SK-N-SH (cell line): Measurements from ENCODE around the gene AFAP1. TPM values are rescaled to one million over a fixed set of nuclear protein-coding genes. Genes with fewer than 3 reads are reported as not detected.

Source experiments
- CTCF ChIA-PET: fragments of 300-600, 350-600 bp; formaldehyde crosslinking; extraction: SDS; loops from one replicate; lab custom pipeline; 2021; lab: Yijun Ruan, JAX
- POLR2A ChIA-PET: fragments of 350-600 bp; sonication (Branson Sonifier 250); formaldehyde crosslinking; extraction: SDS; loops from one replicate; lab custom pipeline; 2020; ENCODE audit warnings: antibody characterized with exemption, inconsistent platforms; lab: Yijun Ruan, JAX
- DNase-seq: peaks from one replicate; pipeline ENCODE4 v3.0.0; 2012
- H2AFZ ChIP-seq: fragments of 200-600 bp; sonication (generic); 2 replicates; pipeline ENCODE4 v1.8.1; 2016; ENCODE audit warnings: antibody characterized with exemption, mild to moderate bottlenecking, low read depth
- H3F3A ChIP-seq: fragments of 200-600 bp; sonication (generic); replicated peaks from 2 replicates; pipeline ENCODE3; 2016; ENCODE audit warnings: antibody characterized with exemption, mild to moderate bottlenecking; ENCODE audit not compliant: insufficient read depth
- H3K27ac ChIP-seq, 2 experiments: fragments of 200-500 bp in 1 of 2; fragments of 200-600 bp in 1 of 2; sonication (Bioruptor generic) in 1 of 2; sonication (generic), shearing (Covaris generic) in 1 of 2; 2 replicates each; pipeline versions ENCODE4 v1.5.1 to v1.6.1; 2014 to 2016; ENCODE audit warnings: low read depth in 2 of 2, inconsistent platforms in 1 of 2, low read length in 1 of 2, mild to moderate bottlenecking in 1 of 2, mixed read lengths in 1 of 2
- H3K27me3 ChIP-seq: fragments of 200-600 bp; sonication (generic), shearing (Covaris generic); 2 replicates; pipeline ENCODE4 v1.6.1; 2016; ENCODE audit warnings: mixed run types; ENCODE audit not compliant: insufficient read depth
- H3K36me3 ChIP-seq, 2 experiments: fragments of 200-500 bp in 1 of 2; fragments of 200-600 bp in 1 of 2; sonication (Bioruptor generic) in 1 of 2; sonication (generic) in 1 of 2; replicated peaks in 1 of 2; 2 replicates each; pipeline versions ENCODE3 to v1.5.1; 2014 to 2016; ENCODE audit warnings: low read length in 1 of 2, mild to moderate bottlenecking in 1 of 2; ENCODE audit not compliant: insufficient read depth in 2 of 2, control insufficient read depth in 1 of 2
- H3K4me1 ChIP-seq, 2 experiments: fragments of 200-500 bp in 1 of 2; fragments of 200-600 bp in 1 of 2; sonication (Bioruptor generic) in 1 of 2; sonication (generic), shearing (Covaris generic) in 1 of 2; 2 replicates each; pipeline versions ENCODE4 v1.5.1 to v1.6.1; 2014 to 2016; ENCODE audit warnings: low read depth in 1 of 2, low read length in 1 of 2, mixed run types in 1 of 2; ENCODE audit not compliant: insufficient read depth in 2 of 2, control insufficient read depth in 1 of 2
- H3K4me2 ChIP-seq: fragments of 200-600 bp; sonication (generic), shearing (Covaris generic); 2 replicates; pipeline ENCODE4 v1.6.1; 2017; ENCODE audit warnings: mixed run types
- H3K4me3 ChIP-seq, 2 experiments: fragments of 200-500 bp in 1 of 2; fragments of 200-600 bp in 1 of 2; sonication (Bioruptor generic) in 1 of 2; sonication (generic), shearing (Covaris generic) in 1 of 2; 2 replicates each; pipeline versions ENCODE4 v1.5.1 to v1.8.1; 2014 to 2016; ENCODE audit warnings: low read depth in 2 of 2, inconsistent platforms in 1 of 2, low read length in 1 of 2, mild to moderate bottlenecking in 1 of 2, mixed read lengths in 1 of 2, moderate library complexity in 1 of 2
- H3K79me2 ChIP-seq: fragments of 200-600 bp; sonication (generic); 2 replicates; pipeline ENCODE4 v1.8.1; 2017; ENCODE audit warnings: mild to moderate bottlenecking; ENCODE audit not compliant: insufficient read depth
- H3K9ac ChIP-seq: fragments of 200-600 bp; sonication (generic); 2 replicates; pipeline ENCODE4 v1.6.1; 2017; ENCODE audit warnings: mixed run types
- H3K9me2 ChIP-seq: fragments of 200-600 bp; sonication (generic); 2 replicates; pipeline ENCODE4 v1.6.1; 2017; ENCODE audit warnings: mixed run types
- H3K9me3 ChIP-seq: fragments of 200-600 bp; sonication (generic); 2 replicates; pipeline ENCODE4 v1.6.1; 2017; ENCODE audit warnings: mixed run types, mild to moderate bottlenecking, moderate library complexity
- H4K20me1 ChIP-seq: fragments of 200-600 bp; sonication (generic); 2 replicates; pipeline ENCODE4 v1.6.1; 2017; ENCODE audit warnings: mild to moderate bottlenecking, mixed run types; ENCODE audit not compliant: insufficient read depth
- EZH2phosphoT487 ChIP-seq: fragments of 200-600 bp; sonication (generic); IDR thresholded peaks from 2 replicates; pipeline ENCODE4 v1.6.1; 2017; ENCODE audit warnings: low read depth, mixed run types, mild to moderate bottlenecking, antibody characterized with exemption, moderate library complexity, borderline replicate concordance
- FOSL2 ChIP-seq: IDR thresholded peaks from 2 replicates; pipeline ENCODE4 v1.4.0; 2012; ENCODE audit warnings: low read depth, mild to moderate bottlenecking, moderate library complexity, borderline replicate concordance
- FOXJ3 ChIP-seq: sonication (generic); formaldehyde crosslinking; IDR thresholded peaks from 2 replicates; pipeline ENCODE4 v1.5.1; 2020; ENCODE audit warnings: mild to moderate bottlenecking, missing genetic modification reagents
- GABPA ChIP-seq: IDR thresholded peaks from 2 replicates; pipeline ENCODE4 v1.4.0; 2012; ENCODE audit warnings: low read depth, mild to moderate bottlenecking
- GATA2 ChIP-seq: sonication (generic); formaldehyde crosslinking; IDR thresholded peaks from 2 replicates; pipeline ENCODE4 v1.5.0; 2020; ENCODE audit warnings: mild to moderate bottlenecking, missing genetic modification reagents
- MEF2A ChIP-seq: IDR thresholded peaks from 2 replicates; pipeline ENCODE4 v1.4.0; 2012; ENCODE audit warnings: low read depth, borderline replicate concordance
- NFIC ChIP-seq: IDR thresholded peaks from 2 replicates; pipeline ENCODE4 v1.4.0; 2012; ENCODE audit warnings: borderline replicate concordance
- NRF1 ChIP-seq: IDR thresholded peaks from 2 replicates; pipeline ENCODE4 v1.6.1; 2012; ENCODE audit warnings: low read depth, mild to moderate bottlenecking, low read length
- RAD21 ChIP-seq: IDR thresholded peaks from 2 replicates; pipeline ENCODE4 v1.6.1; 2012; ENCODE audit warnings: mild to moderate bottlenecking, low read length
- RCOR1 ChIP-seq: fragments of 150-350 bp; IDR thresholded peaks from 2 replicates; pipeline ENCODE4 v1.6.1; 2017; ENCODE audit warnings: antibody characterized with exemption, low read length
- SIN3A ChIP-seq: IDR thresholded peaks from 2 replicates; pipeline ENCODE4 v1.6.1; 2012; ENCODE audit warnings: low read depth, mild to moderate bottlenecking, low read length, moderate library complexity, borderline replicate concordance
- SMC3 ChIP-seq: IDR thresholded peaks from 2 replicates; pipeline ENCODE4 v1.6.1; 2012; ENCODE audit warnings: low read depth, low read length, improper control_type of control experiment
- TAF1 ChIP-seq: IDR thresholded peaks from 2 replicates; pipeline ENCODE4 v1.6.1; 2012; ENCODE audit warnings: low read depth, mild to moderate bottlenecking, low read length, moderate library complexity, borderline replicate concordance
- TEAD4 ChIP-seq: IDR thresholded peaks from 2 replicates; pipeline ENCODE4 v1.4.0; 2012; ENCODE audit warnings: mild to moderate bottlenecking, borderline replicate concordance; ENCODE audit not compliant: insufficient read depth
- USF1 ChIP-seq: IDR thresholded peaks from 2 replicates; pipeline ENCODE4 v1.4.0; 2012; ENCODE audit warnings: low read depth, borderline replicate concordance
- USF2 ChIP-seq: fragments of 150-350 bp; IDR thresholded peaks from 2 replicates; pipeline ENCODE4 v1.6.1; 2017; ENCODE audit warnings: antibody characterized with exemption, low read length, low read depth, borderline replicate concordance
- WGBS: methylation state at CpG from one replicate; pipeline ENCODE4 v1.1.6; 2017; ENCODE audit warnings: low lambda C conversion rate; 5-methylcytosine and 5-hydroxymethylcytosine counted together
- polyA plus RNA-seq, 3 experiments: library from polyadenylated mRNA; depleted of rRNA; stranded (reverse); fragments of >200 nt; gene quantifications; 2 replicates each; pipeline ENCODE4 v1.2.3, GENCODE V29; 2012
- TF ChIP-seq, protein P1 (sequence below): fragments of 200-600 bp; sonication (generic); IDR thresholded peaks from 2 replicates; pipeline ENCODE4 v1.6.1; 2017; ENCODE audit warnings: antibody characterized with exemption, mild to moderate bottlenecking, moderate library complexity
- TF ChIP-seq, protein P2 (sequence below): IDR thresholded peaks from 2 replicates; pipeline ENCODE4; 2012

AFAP1 gene
- polyA plus RNA-seq, 1 of the 3 experiments (the other 2 are of a cell fraction), result 67.9 TPM

GRCh38 chr4:7802093-7802726 lies 137.5 kb downstream of the AFAP1 start:
- Histone ChIP-seq H3K9me2 (no peaks in the 10 kb centered on the region), H3K4me3 (no peak overlapping the region; a peak in 1 of 4 replicates), H3K27ac (peak overlapping the region; percentile 19 to 67), H2AFZ (no peak overlapping the region), H3K9me3 (no peaks in the 10 kb centered on the region), H3K9ac (no peak overlapping the region), H3K4me1 (peaks cover 20 to 30% of the 10 kb centered on the region in 2 experiments), H4K20me1 (peaks cover 10% of the 10 kb centered on the region), H3K79me2 (peaks cover 87% of the 10 kb centered on the region), H3F3A (peaks cover 54% of the 10 kb centered on the region), H3K4me2 (no peak overlapping the region), H3K27me3 (no peaks in the 10 kb centered on the region), H3K36me3 (peaks cover 55 to 56% of the 10 kb centered on the region in 2 experiments)
- WGBS, result 34% methylated on average over 6 of the region's 6 CpGs
- DNase-seq, result peak; percentile 80
- TF ChIP-seq RAD21 (peak; percentile 94), NRF1 (no peak), TEAD4 (no peak), RCOR1 (peak; percentile 29; the same call in 1 of the 2 replicates), USF2 (no peak), SIN3A (0 out of 2 replicates have a peak, but pooled peaks have one; percentile 43), GATA2 (CRISPR knock-in tag) (no peak), SMC3 (peak; percentile 76)
- TF ChIP-seq, protein P1, sequence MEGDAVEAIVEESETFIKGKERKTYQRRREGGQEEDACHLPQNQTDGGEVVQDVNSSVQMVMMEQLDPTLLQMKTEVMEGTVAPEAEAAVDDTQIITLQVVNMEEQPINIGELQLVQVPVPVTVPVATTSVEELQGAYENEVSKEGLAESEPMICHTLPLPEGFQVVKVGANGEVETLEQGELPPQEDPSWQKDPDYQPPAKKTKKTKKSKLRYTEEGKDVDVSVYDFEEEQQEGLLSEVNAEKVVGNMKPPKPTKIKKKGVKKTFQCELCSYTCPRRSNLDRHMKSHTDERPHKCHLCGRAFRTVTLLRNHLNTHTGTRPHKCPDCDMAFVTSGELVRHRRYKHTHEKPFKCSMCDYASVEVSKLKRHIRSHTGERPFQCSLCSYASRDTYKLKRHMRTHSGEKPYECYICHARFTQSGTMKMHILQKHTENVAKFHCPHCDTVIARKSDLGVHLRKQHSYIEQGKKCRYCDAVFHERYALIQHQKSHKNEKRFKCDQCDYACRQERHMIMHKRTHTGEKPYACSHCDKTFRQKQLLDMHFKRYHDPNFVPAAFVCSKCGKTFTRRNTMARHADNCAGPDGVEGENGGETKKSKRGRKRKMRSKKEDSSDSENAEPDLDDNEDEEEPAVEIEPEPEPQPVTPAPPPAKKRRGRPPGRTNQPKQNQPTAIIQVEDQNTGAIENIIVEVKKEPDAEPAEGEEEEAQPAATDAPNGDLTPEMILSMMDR, result peak; percentile 89
- CTCF ChIA-PET, result interaction anchor here (0.5 to 13.1 kb wide), 53 partner anchors 8 to 626 kb away, joined by 3 to 231 read pairs (median 5); partner anchors contain the start of genes AFAP1 and SH3TC1
- POLR2A ChIA-PET, result interaction anchor here (0.8 to 1.0 kb wide), 2 partner anchors 106 to 138 kb away, joined by 3 to 4 read pairs; partner anchors contain the start of gene AFAP1

- H3K4me1 ChIP-seq, result peaks cover 16 to 25% of the 10 kb centered on the region in 2 experiments
- no peaks in the 10 kb centered on the region for H3K27me3 ChIP-seq
- POLR2A ChIA-PET, result interaction anchor here (1.0 kb wide), 1 partner anchor 138 kb away, joined by 4 read pairs; the partner anchor contains the start of gene AFAP1
- CTCF ChIA-PET, result interaction anchor here (1.0 to 13.1 kb wide), 40 partner anchors 9 to 626 kb away, joined by 3 to 231 read pairs (median 6); partner anchors contain the start of genes AFAP1 and SH3TC1
- H3K79me2 ChIP-seq, result peaks cover 88% of the 10 kb centered on the region
- H4K20me1 ChIP-seq, result peaks cover 10% of the 10 kb centered on the region
- DNase-seq, result no peak
- no peaks in the 10 kb centered on the region for H3K9me3 ChIP-seq
- H3K27ac ChIP-seq, result peak overlapping the region in 1 of 2 experiments; percentile 67; a peak in 1 of 4 replicates
- no peaks in the 10 kb centered on the region for H3K9me2 ChIP-seq
- H3K4me2 ChIP-seq, result no peak overlapping the region
- H3K4me3 ChIP-seq, result no peak overlapping the region
- TF ChIP-seq TAF1, result no peak
- TF ChIP-seq FOXJ3 (CRISPR knock-in tag), result no peak
- no peak for TF ChIP-seq FOSL2
- no peak for TF ChIP-seq NFIC
- no peak for TF ChIP-seq GABPA
- no peak for TF ChIP-seq USF1
- TF ChIP-seq USF2, result no peak
- TF ChIP-seq RAD21, result no peak
- TF ChIP-seq, protein P2, sequence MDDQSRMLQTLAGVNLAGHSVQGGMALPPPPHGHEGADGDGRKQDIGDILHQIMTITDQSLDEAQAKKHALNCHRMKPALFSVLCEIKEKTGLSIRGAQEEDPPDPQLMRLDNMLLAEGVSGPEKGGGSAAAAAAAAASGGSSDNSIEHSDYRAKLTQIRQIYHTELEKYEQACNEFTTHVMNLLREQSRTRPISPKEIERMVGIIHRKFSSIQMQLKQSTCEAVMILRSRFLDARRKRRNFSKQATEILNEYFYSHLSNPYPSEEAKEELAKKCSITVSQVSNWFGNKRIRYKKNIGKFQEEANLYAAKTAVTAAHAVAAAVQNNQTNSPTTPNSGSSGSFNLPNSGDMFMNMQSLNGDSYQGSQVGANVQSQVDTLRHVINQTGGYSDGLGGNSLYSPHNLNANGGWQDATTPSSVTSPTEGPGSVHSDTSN, result no peak
- no peak for TF ChIP-seq EZH2phosphoT487
- no peak for TF ChIP-seq MEF2A
- no peak for TF ChIP-seq GATA2 (CRISPR knock-in tag)
- TF ChIP-seq, all 33 proteins: peak for 0
- no peak overlapping the region for H3K9ac ChIP-seq
- no peak overlapping the region for H2AFZ ChIP-seq
- H3F3A ChIP-seq, result peaks cover 53% of the 10 kb centered on the region
- peaks cover 57 to 60% of the 10 kb centered on the region in 2 experiments for H3K36me3 ChIP-seq
- WGBS, result 45% methylated on average over 1 of the region's 1 CpG
Observed at GRCh38 chr4:7801641-7802040, 138.0 kb downstream of the AFAP1 start.
